Endothelial cell (in vitro differentiated cells): ENCODE data around the gene KRTAP21-2. TPM values are rescaled to one million over a fixed set of nuclear protein-coding genes. Genes with fewer than 3 reads are reported as not detected.

Experiments used
- DNase-seq: peaks from one replicate; pipeline ENCODE4 v3.0.0; 2021; ENCODE audit warnings: low spot score
- H3K27ac Mint-ChIP-seq: one replicate; pipeline ENCODE4 v1.8.0; 2021; ENCODE audit warnings: mixed read lengths, inconsistent platforms; ENCODE audit not compliant: unreplicated experiment
- H3K27me3 Mint-ChIP-seq: one replicate; pipeline ENCODE4 v1.8.0; 2021; ENCODE audit warnings: mild to moderate bottlenecking, moderate library complexity, mixed read lengths, inconsistent platforms; ENCODE audit not compliant: unreplicated experiment
- H3K36me3 Mint-ChIP-seq: one replicate; pipeline ENCODE4 v1.8.0; 2021; ENCODE audit warnings: mild to moderate bottlenecking, low read depth, mixed read lengths, inconsistent platforms; ENCODE audit not compliant: unreplicated experiment
- H3K4me1 Mint-ChIP-seq: one replicate; pipeline ENCODE4 v1.8.0; 2021; ENCODE audit warnings: mild to moderate bottlenecking, mixed read lengths, inconsistent platforms; ENCODE audit not compliant: unreplicated experiment
- H3K4me3 Mint-ChIP-seq: one replicate; pipeline ENCODE4 v1.8.0; 2021; ENCODE audit warnings: mild to moderate bottlenecking, mixed read lengths, inconsistent platforms; ENCODE audit not compliant: unreplicated experiment
- H3K9me3 Mint-ChIP-seq: one replicate; pipeline ENCODE4 v1.8.0; 2021; ENCODE audit warnings: mixed read lengths, inconsistent platforms; ENCODE audit not compliant: unreplicated experiment
- total RNA-seq: library from RNA; stranded (reverse); fragmentation: NEBNext Ultra II Directional; extraction: Animal tissue kit (Norgen Biotek cat#: 25700); gene quantifications from one replicate; pipeline ENCODE4 v1.2.1, GENCODE V29; 2021; ENCODE audit not compliant: unreplicated experiment
- TF ChIP-seq, protein P1 (sequence below): fragments of 200-600 bp; sonication (generic); IDR thresholded peaks from one replicate; pipeline ENCODE4 v1.5.0; 2021; ENCODE audit warnings: antibody characterized with exemption; ENCODE audit not compliant: unreplicated experiment

KRTAP21-2 gene
- total RNA-seq, 1 donor from 2014 or later: not detected

DNA sequence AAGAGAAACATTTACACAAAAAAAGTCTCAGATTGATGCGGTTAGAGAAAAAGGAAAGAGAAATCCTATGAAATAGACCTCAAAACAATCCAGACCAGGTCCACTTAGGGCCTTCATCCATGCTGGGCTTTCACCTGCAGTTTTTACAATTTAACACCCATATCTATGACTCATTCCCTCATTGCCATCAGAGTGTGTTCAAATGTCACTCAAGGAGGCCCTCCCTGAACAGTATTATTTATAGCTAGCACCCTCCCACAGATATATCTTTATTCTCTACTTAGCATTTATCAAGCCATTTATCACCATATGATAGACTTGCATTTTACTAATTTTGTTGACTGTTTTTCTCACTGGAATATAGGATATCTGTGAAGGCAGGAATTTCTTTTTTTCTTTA lies 27.7 kb downstream of the KRTAP21-2 start:
- Mint-ChIP-seq H3K36me3 (no peaks in the 10 kb centered on the region), H3K27me3 (no peaks in the 10 kb centered on the region), H3K27ac (no peak overlapping the region), H3K9me3 (no peaks in the 10 kb centered on the region), H3K4me1 (no peaks in the 10 kb centered on the region), H3K4me3 (no peak overlapping the region)
- TF ChIP-seq, protein P1, sequence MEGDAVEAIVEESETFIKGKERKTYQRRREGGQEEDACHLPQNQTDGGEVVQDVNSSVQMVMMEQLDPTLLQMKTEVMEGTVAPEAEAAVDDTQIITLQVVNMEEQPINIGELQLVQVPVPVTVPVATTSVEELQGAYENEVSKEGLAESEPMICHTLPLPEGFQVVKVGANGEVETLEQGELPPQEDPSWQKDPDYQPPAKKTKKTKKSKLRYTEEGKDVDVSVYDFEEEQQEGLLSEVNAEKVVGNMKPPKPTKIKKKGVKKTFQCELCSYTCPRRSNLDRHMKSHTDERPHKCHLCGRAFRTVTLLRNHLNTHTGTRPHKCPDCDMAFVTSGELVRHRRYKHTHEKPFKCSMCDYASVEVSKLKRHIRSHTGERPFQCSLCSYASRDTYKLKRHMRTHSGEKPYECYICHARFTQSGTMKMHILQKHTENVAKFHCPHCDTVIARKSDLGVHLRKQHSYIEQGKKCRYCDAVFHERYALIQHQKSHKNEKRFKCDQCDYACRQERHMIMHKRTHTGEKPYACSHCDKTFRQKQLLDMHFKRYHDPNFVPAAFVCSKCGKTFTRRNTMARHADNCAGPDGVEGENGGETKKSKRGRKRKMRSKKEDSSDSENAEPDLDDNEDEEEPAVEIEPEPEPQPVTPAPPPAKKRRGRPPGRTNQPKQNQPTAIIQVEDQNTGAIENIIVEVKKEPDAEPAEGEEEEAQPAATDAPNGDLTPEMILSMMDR: no peak
- no peak for DNase-seq

DNA sequence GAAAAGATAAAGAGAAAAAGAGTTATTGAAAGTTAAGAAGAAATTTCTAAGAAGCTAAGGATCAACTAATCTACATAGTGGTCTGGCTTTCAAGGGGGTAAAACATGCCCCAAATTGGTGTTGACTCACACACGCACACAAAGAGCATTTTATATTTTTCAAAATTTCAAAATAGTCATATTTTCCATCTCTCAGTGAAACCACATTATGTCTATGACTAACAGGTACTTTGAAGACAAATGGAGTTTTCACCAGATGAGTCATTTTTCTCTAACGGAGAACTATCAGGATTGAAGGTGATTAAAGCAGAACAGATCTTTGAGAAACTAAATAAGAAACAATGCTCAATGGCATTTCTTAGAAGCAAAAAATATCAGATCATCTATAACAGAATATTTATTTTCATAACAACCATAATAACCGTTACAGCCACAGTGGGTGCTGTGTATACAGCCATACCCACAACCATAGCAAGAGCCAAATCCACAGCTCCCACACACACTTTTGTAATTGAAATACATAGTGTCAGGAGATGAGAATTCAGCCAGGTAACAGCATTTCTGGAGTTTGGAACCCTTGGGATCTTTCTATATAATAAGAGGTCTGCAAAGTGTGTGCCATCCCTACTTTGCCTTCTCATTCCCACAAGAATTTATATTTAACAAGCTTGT lies 28.7 kb downstream of the KRTAP21-2 start, which contains the start of gene KRTAP21-3:
TSS of gene KRTAP21-3 (minus strand) at position 539 of the 671 bp plus-strand sequence. CDS start at position 521, 18 bp downstream.
- Mint-ChIP-seq H3K36me3 (no peaks in the 10 kb centered on the region), H3K27ac (no peak within 1 kb of the TSS), H3K4me1 (no peaks in the 10 kb centered on the region), H3K27me3 (no peaks in the 10 kb centered on the region), H3K9me3 (no peaks in the 10 kb centered on the region), H3K4me3 (no peak within 1 kb of the TSS)
- no peak for DNase-seq
- TF ChIP-seq, protein P1: no peak

DNA sequence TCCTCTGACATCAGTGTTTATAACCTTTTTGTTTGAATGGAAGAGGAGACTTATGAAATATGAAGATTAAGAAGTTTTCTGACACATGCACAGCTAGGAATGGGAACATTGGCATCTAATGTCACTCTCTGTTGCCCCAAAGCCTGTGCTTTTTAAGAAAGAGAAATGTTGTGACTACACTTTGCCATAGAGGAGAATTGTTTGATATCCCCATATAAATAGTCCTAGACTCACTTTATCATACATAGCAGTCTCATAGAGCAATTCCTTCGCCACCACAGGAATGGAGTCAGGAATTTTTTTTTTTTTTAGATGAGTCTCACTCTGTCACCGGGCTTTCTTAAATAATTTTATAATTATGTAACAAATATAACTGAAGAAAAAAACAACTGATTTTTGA lies 30.0 kb downstream of the KRTAP21-2 start:
- H3K4me3 Mint-ChIP-seq: no peak overlapping the region

DNA sequence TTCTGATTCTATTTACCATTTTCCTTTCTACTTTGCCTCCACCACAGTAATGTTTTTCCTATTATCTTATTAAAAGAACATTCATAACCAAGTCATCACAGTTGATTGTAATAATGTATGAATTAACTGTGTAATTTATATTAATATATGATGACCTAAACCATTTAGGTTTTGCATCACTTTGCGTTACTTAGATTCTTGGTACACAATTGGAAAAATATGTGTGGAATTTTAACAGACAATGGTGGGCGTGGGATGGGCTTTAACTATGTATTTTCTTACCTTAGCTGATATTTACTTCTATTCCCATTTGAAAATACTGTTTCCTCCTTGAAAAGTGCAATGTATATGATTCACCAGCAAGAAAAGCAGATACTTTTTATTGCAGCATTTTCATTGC lies 32.1 kb downstream of the KRTAP21-2 start:
- no peak overlapping the region for H3K27ac Mint-ChIP-seq
- no peaks in the 10 kb centered on the region for H3K9me3 Mint-ChIP-seq
- no peak for DNase-seq
- no peaks in the 10 kb centered on the region for H3K27me3 Mint-ChIP-seq
- TF ChIP-seq, protein P1: no peak
- H3K4me1 Mint-ChIP-seq: no peaks in the 10 kb centered on the region
- no peak overlapping the region for H3K4me3 Mint-ChIP-seq
- H3K36me3 Mint-ChIP-seq: no peaks in the 10 kb centered on the region

More for the DNA sequence above, 30.0 kb downstream of the KRTAP21-2 start:
- Mint-ChIP-seq H3K36me3 (no peaks in the 10 kb centered on the region), H3K9me3 (no peaks in the 10 kb centered on the region), H3K27ac (no peak overlapping the region), H3K27me3 (no peaks in the 10 kb centered on the region), H3K4me1 (no peaks in the 10 kb centered on the region)
- TF ChIP-seq, protein P1: no peak
- no peak for DNase-seq

DNA sequence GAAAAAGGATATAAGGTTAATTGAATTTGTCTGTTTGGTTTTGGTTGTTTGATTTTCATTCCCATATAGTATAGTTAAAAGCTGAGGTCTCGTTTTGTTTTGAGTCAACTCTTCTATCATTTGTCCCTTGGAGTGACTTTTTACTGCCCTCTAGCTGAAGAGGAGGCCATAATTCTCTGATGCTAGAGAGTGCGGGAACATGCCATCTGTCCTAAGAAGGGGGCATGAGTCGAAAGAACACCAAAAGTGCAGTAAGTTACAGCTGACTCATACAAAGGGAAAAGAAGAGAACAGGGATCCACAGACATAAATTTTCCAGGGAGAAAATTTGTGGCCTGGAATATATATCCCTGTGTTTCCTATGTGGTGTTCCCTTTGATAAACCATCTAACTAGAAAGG lies 32.6 kb downstream of the KRTAP21-2 start:
- H3K27ac Mint-ChIP-seq: no peak overlapping the region
- no peaks in the 10 kb centered on the region for H3K9me3 Mint-ChIP-seq
- no peak for DNase-seq
- no peaks in the 10 kb centered on the region for H3K36me3 Mint-ChIP-seq
- TF ChIP-seq, protein P1: no peak
- H3K4me1 Mint-ChIP-seq: no peaks in the 10 kb centered on the region
- H3K27me3 Mint-ChIP-seq: no peaks in the 10 kb centered on the region
- H3K4me3 Mint-ChIP-seq: no peak overlapping the region
